ENCODE data around the gene HYAL3. TPM values are rescaled to one million over a fixed set of nuclear protein-coding genes. Genes with fewer than 3 reads are reported as not detected.

Gene HYAL3
- total and polyA plus RNA-seq, 2 of the 13 experiments (the other 11 are each of a cell fraction or from before 2014, with no cell fraction given), result 5.5 to 10.4 TPM

DNA sequence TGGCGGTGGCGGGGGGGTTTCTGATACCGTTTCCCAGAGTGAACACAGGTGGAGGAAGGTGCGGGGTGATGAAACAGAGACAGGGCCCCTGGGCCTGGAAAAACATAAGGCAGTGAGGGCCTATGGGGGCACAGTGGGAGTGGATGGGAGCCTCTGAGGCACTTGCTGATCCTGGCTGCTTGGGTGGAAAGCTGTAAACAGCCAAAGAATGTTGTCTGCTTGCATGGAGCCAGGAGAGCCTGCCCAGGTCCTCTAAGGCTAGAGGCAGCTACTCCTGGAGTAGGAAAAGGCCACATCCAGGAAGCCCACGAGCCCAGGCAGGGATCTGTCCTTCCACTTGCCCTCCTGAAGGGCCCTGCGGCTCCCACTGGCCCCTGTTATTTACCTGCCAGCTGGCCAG lies 33.2 kb downstream of the HYAL3 start:
- TF ChIP-seq RFXAP (CRISPR knock-in tag; IDR thresholded peaks at IDR 0.05; ENCODE audit: borderline replicate concordance) (no peak), ZNF282 (IDR thresholded peaks at IDR 0.05; ENCODE audit: partially characterized antibody) (no peak), ZBTB1 (CRISPR knock-in tag; IDR thresholded peaks at IDR 0.05; ENCODE audit: borderline replicate concordance) (no peak), ZNF674 (CRISPR knock-in tag; IDR thresholded peaks at IDR 0.05; ENCODE audit: low read depth) (no peak), ZNF12 (CRISPR knock-in tag; IDR thresholded peaks at IDR 0.05) (no peak), SMC3 (IDR thresholded peaks at IDR 0.05; ENCODE audit: low read length) (no peak), KDM6A (CRISPR knock-in tag; IDR thresholded peaks at IDR 0.05; ENCODE audit: low read depth) (no peak), ZBTB7B (CRISPR knock-in tag; IDR thresholded peaks at IDR 0.05) (peak; percentile 12; the same call in 1 of the 2 replicates), AKAP8 (CRISPR knock-in tag; IDR thresholded peaks at IDR 0.05) (no peak; the same call in 1 of the 2 replicates), GABPB1 (CRISPR knock-in tag; IDR thresholded peaks at IDR 0.05) (no peak), NAIF1 (CRISPR knock-in tag; IDR thresholded peaks at IDR 0.05; ENCODE audit: borderline replicate concordance) (no peak)
- TF ChIP-seq, protein P1, sequence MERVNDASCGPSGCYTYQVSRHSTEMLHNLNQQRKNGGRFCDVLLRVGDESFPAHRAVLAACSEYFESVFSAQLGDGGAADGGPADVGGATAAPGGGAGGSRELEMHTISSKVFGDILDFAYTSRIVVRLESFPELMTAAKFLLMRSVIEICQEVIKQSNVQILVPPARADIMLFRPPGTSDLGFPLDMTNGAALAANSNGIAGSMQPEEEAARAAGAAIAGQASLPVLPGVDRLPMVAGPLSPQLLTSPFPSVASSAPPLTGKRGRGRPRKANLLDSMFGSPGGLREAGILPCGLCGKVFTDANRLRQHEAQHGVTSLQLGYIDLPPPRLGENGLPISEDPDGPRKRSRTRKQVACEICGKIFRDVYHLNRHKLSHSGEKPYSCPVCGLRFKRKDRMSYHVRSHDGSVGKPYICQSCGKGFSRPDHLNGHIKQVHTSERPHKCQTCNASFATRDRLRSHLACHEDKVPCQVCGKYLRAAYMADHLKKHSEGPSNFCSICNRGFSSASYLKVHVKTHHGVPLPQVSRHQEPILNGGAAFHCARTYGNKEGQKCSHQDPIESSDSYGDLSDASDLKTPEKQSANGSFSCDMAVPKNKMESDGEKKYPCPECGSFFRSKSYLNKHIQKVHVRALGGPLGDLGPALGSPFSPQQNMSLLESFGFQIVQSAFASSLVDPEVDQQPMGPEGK (CRISPR knock-in tag; IDR thresholded peaks at IDR 0.05), result peak; percentile 23; the same call in 1 of the 2 replicates
- TF ChIP-seq, protein P2, sequence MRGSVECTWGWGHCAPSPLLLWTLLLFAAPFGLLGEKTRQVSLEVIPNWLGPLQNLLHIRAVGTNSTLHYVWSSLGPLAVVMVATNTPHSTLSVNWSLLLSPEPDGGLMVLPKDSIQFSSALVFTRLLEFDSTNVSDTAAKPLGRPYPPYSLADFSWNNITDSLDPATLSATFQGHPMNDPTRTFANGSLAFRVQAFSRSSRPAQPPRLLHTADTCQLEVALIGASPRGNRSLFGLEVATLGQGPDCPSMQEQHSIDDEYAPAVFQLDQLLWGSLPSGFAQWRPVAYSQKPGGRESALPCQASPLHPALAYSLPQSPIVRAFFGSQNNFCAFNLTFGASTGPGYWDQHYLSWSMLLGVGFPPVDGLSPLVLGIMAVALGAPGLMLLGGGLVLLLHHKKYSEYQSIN (CRISPR knock-in tag; IDR thresholded peaks at IDR 0.05; ENCODE audit: borderline replicate concordance), result no peak
- TF ChIP-seq, protein P3, sequence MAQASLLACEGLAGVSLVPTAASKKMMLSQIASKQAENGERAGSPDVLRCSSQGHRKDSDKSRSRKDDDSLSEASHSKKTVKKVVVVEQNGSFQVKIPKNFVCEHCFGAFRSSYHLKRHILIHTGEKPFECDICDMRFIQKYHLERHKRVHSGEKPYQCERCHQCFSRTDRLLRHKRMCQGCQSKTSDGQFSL (CRISPR knock-in tag; IDR thresholded peaks at IDR 0.05), result 0 out of 2 replicates have a peak, but pooled peaks have one; percentile 48
- BruUV-seq (replicated peaks), result no TSS peak
- peaks cover 88% of the 10 kb centered on the region for H3K4me1 ChIP-seq (ENCODE audit: insufficient read depth, low read length)
- peaks cover 29% of the 10 kb centered on the region for H3K79me2 ChIP-seq (ENCODE audit: insufficient read depth, low read length)
- peak overlapping the region; percentile 98 for H3K4me2 ChIP-seq (ENCODE audit: low read depth, low read length)
- H3K9me3 ChIP-seq (ENCODE audit: low read length), result no peaks in the 10 kb centered on the region
- ChIA-PET CTCF (ENCODE audit: low intra/inter-chr PET ratio, low total read pairs) (no interaction called here), POLR2A (interaction anchor here (2.2 to 6.8 kb wide), 6 partner anchors 18 to 71 kb away, joined by 6 to 51 read pairs (median 13); partner anchors contain the start of genes HYAL3, IFRD2, NAA80 and SLC38A3)
- FAIRE-seq, result no peak
- DNase-seq (ENCODE audit: low spot score), result no peak
- no peaks in the 10 kb centered on the region for H4K20me1 ChIP-seq (ENCODE audit: insufficient read depth, low read length)
- no peak overlapping the region for H2AFZ ChIP-seq (ENCODE audit: low read length)
- intact Hi-C loops (cut with micrococcal nuclease; ENCODE audit: unreplicated experiment), result no loop called here
- in situ Hi-C loops (cut with HindIII; ENCODE audit: extremely low pct_ligation_motif_present, low pct_unique_long_range_greater_than_20kb), result no loop called here
- 85% methylated on average over 4 of the region's 6 CpGs for WGBS (ENCODE audit: low lambda C conversion rate)
- H3K27ac ChIP-seq (ENCODE audit: extremely low read length, insufficient read depth, low read length), result peak overlapping the region; percentile 96
- no peak overlapping the region for H3K4me3 ChIP-seq (replicated peaks in 1 of 3; ENCODE audit: insufficient read depth in 1 of 3, low read depth in 2 of 3, low read length in 3 of 3)
- H3K36me3 ChIP-seq (replicated peaks in 1 of 2; ENCODE audit: control insufficient read depth in 1 of 2, insufficient read depth in 2 of 2, low read length in 2 of 2), result no peaks in the 10 kb centered on the region; a peak in 2 of 5 replicates
- peak overlapping the region; percentile 94 for H3K9ac ChIP-seq (ENCODE audit: insufficient read depth, low read depth, low read length)
- no peaks in the 10 kb centered on the region; a peak in 1 of 5 replicates for H3K27me3 ChIP-seq (ENCODE audit: control insufficient read depth in 1 of 2, insufficient read depth in 2 of 2, low read length in 2 of 2)
- ATAC-seq, result no peak
